ENCODE measurements around the gene CDAN1. TPM values are rescaled to one million over a fixed set of nuclear protein-coding genes. Genes with fewer than 3 reads are reported as not detected.

CDAN1 gene
- total RNA-seq, 1 experiment from 2014 or later = 16.4 TPM

DNA sequence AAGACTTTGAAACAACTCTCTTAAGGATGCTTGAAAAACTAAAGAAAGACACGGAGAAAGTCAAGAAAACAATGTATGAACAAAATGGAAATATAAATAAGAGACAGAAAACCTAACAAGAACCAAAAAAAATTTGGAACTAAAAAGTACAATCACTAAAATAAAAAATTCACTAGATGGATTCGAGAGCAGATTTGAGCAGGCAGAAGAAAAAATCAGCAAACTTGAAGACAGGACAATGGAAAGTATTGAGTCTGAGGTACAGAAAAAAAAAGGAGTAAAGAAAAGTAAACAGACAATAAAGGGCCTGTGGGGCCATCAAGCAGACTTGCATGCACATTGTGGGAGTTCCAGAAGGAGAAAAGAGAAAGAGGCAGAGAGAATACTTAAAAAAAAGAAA lies 13.4 kb upstream of the CDAN1 start:
- Mint-ChIP-seq H3K27ac (no peak overlapping the region), H3K4me1 (peaks cover 4% of the 10 kb centered on the region; the same call in 1 of the 2 replicates), H3K27me3 (ENCODE audit: low read depth) (no peaks in the 10 kb centered on the region), H3K9me3 (no peaks in the 10 kb centered on the region), H3K4me3 (no peak overlapping the region), H3K36me3 (peaks cover 11% of the 10 kb centered on the region)
- POLR2A ChIA-PET = no interaction called here
- ATAC-seq (no peak), DNase-seq (ENCODE audit: low spot score) (no peak)
- TF ChIP-seq, protein P1, sequence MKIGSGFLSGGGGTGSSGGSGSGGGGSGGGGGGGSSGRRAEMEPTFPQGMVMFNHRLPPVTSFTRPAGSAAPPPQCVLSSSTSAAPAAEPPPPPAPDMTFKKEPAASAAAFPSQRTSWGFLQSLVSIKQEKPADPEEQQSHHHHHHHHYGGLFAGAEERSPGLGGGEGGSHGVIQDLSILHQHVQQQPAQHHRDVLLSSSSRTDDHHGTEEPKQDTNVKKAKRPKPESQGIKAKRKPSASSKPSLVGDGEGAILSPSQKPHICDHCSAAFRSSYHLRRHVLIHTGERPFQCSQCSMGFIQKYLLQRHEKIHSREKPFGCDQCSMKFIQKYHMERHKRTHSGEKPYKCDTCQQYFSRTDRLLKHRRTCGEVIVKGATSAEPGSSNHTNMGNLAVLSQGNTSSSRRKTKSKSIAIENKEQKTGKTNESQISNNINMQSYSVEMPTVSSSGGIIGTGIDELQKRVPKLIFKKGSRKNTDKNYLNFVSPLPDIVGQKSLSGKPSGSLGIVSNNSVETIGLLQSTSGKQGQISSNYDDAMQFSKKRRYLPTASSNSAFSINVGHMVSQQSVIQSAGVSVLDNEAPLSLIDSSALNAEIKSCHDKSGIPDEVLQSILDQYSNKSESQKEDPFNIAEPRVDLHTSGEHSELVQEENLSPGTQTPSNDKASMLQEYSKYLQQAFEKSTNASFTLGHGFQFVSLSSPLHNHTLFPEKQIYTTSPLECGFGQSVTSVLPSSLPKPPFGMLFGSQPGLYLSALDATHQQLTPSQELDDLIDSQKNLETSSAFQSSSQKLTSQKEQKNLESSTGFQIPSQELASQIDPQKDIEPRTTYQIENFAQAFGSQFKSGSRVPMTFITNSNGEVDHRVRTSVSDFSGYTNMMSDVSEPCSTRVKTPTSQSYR (CRISPR knock-in tag; IDR thresholded peaks at IDR 0.05) = no peak
- no peak for TF ChIP-seq TCF7 (CRISPR knock-in tag; IDR thresholded peaks at IDR 0.05; ENCODE audit: low read depth)
- CTCF ChIA-PET = interaction anchor here (1.0 kb wide), 1 partner anchor 51 kb away, joined by 3 read pairs; no protein-coding TSS in a partner anchor

DNA sequence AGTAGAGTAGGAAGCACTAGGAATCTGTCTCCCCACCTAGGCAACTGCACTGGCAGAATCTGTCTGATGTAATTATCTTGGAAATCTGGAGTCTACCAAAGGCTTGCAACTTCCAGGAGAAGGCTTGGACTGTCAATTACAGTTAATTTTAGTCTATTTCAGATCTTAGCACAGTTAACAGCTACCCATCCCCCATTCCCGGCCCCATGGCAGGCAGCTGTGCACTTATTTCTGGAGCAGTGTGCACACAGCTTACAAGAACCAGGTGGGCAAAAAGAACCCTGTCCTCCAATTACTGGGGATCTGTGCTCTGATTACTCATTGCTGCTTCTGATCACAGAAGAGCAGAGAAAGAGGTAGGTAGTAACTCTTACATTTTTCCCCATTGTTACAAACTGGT lies 12.3 kb upstream of the CDAN1 start:
- ChIA-PET CTCF (no interaction called here), POLR2A (no interaction called here)
- Mint-ChIP-seq H3K4me1 (peaks cover 4% of the 10 kb centered on the region; the same call in 1 of the 2 replicates), H3K27me3 (ENCODE audit: low read depth) (no peaks in the 10 kb centered on the region), H3K27ac (no peak overlapping the region), H3K9me3 (no peaks in the 10 kb centered on the region), H3K36me3 (peaks cover 12% of the 10 kb centered on the region), H3K4me3 (no peak overlapping the region)
- ATAC-seq = no peak
- DNase-seq (ENCODE audit: low spot score) = no peak
- TF ChIP-seq, protein P2, sequence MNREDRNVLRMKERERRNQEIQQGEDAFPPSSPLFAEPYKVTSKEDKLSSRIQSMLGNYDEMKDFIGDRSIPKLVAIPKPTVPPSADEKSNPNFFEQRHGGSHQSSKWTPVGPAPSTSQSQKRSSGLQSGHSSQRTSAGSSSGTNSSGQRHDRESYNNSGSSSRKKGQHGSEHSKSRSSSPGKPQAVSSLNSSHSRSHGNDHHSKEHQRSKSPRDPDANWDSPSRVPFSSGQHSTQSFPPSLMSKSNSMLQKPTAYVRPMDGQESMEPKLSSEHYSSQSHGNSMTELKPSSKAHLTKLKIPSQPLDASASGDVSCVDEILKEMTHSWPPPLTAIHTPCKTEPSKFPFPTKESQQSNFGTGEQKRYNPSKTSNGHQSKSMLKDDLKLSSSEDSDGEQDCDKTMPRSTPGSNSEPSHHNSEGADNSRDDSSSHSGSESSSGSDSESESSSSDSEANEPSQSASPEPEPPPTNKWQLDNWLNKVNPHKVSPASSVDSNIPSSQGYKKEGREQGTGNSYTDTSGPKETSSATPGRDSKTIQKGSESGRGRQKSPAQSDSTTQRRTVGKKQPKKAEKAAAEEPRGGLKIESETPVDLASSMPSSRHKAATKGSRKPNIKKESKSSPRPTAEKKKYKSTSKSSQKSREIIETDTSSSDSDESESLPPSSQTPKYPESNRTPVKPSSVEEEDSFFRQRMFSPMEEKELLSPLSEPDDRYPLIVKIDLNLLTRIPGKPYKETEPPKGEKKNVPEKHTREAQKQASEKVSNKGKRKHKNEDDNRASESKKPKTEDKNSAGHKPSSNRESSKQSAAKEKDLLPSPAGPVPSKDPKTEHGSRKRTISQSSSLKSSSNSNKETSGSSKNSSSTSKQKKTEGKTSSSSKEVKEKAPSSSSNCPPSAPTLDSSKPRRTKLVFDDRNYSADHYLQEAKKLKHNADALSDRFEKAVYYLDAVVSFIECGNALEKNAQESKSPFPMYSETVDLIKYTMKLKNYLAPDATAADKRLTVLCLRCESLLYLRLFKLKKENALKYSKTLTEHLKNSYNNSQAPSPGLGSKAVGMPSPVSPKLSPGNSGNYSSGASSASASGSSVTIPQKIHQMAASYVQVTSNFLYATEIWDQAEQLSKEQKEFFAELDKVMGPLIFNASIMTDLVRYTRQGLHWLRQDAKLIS (CRISPR knock-in tag; IDR thresholded peaks at IDR 0.05; ENCODE audit: borderline replicate concordance) = no peak
- TF ChIP-seq NFYB (CRISPR knock-in tag; conservative IDR thresholded peaks at IDR 0.05; ENCODE audit: low read depth) (no peak), IRF2 (CRISPR knock-in tag; IDR thresholded peaks at IDR 0.05; ENCODE audit: borderline replicate concordance, low read depth) (no peak), FOXK1 (CRISPR knock-in tag; IDR thresholded peaks at IDR 0.05) (no peak), ZNF138 (CRISPR knock-in tag; conservative IDR thresholded peaks at IDR 0.05) (no peak), CREB1 (CRISPR knock-in tag; IDR thresholded peaks at IDR 0.05) (no peak)
- TF ChIP-seq, protein P3, sequence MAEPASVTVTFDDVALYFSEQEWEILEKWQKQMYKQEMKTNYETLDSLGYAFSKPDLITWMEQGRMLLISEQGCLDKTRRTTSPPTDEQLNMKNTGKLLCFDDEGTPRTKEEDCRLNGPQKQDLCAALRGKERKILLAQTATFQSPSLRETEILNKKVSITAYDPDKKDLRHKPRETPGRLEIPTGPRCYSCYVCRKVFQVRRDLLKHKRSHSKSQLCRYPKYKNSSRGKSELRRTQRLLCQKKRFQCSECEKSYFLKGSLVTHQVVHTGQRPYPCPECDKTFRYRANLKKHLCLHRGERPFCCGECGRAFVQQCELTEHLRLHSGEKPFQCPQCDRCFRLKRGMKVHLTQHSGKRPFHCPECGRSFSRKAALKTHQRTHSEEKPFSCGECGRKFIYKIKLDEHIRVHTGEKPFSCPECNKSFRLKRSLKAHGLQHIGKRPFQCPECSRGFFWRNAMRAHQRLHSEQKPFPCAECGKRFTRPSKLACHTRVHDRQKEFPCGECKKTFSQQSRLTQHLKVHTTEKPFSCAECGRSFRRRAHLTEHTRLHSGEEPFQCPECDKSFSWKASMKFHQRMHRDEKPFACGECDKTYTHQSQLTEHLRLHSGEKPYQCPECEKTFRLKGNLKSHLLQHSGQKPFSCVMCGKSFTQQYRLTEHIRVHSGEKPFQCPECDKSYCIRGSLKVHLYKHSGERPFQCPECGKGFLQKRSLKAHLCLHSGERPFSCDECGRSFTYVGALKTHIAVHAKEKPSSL (CRISPR knock-in tag; conservative IDR thresholded peaks at IDR 0.05) = no peak
- TF ChIP-seq, protein P4, sequence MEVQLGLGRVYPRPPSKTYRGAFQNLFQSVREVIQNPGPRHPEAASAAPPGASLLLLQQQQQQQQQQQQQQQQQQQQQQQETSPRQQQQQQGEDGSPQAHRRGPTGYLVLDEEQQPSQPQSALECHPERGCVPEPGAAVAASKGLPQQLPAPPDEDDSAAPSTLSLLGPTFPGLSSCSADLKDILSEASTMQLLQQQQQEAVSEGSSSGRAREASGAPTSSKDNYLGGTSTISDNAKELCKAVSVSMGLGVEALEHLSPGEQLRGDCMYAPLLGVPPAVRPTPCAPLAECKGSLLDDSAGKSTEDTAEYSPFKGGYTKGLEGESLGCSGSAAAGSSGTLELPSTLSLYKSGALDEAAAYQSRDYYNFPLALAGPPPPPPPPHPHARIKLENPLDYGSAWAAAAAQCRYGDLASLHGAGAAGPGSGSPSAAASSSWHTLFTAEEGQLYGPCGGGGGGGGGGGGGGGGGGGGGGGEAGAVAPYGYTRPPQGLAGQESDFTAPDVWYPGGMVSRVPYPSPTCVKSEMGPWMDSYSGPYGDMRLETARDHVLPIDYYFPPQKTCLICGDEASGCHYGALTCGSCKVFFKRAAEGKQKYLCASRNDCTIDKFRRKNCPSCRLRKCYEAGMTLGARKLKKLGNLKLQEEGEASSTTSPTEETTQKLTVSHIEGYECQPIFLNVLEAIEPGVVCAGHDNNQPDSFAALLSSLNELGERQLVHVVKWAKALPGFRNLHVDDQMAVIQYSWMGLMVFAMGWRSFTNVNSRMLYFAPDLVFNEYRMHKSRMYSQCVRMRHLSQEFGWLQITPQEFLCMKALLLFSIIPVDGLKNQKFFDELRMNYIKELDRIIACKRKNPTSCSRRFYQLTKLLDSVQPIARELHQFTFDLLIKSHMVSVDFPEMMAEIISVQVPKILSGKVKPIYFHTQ (CRISPR knock-in tag; IDR thresholded peaks at IDR 0.05) = no peak
- TF ChIP-seq, protein P5, sequence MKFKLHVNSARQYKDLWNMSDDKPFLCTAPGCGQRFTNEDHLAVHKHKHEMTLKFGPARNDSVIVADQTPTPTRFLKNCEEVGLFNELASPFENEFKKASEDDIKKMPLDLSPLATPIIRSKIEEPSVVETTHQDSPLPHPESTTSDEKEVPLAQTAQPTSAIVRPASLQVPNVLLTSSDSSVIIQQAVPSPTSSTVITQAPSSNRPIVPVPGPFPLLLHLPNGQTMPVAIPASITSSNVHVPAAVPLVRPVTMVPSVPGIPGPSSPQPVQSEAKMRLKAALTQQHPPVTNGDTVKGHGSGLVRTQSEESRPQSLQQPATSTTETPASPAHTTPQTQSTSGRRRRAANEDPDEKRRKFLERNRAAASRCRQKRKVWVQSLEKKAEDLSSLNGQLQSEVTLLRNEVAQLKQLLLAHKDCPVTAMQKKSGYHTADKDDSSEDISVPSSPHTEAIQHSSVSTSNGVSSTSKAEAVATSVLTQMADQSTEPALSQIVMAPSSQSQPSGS (CRISPR knock-in tag; IDR thresholded peaks at IDR 0.05; ENCODE audit: borderline replicate concordance, low read depth) = no peak
- TF ChIP-seq, protein P6, sequence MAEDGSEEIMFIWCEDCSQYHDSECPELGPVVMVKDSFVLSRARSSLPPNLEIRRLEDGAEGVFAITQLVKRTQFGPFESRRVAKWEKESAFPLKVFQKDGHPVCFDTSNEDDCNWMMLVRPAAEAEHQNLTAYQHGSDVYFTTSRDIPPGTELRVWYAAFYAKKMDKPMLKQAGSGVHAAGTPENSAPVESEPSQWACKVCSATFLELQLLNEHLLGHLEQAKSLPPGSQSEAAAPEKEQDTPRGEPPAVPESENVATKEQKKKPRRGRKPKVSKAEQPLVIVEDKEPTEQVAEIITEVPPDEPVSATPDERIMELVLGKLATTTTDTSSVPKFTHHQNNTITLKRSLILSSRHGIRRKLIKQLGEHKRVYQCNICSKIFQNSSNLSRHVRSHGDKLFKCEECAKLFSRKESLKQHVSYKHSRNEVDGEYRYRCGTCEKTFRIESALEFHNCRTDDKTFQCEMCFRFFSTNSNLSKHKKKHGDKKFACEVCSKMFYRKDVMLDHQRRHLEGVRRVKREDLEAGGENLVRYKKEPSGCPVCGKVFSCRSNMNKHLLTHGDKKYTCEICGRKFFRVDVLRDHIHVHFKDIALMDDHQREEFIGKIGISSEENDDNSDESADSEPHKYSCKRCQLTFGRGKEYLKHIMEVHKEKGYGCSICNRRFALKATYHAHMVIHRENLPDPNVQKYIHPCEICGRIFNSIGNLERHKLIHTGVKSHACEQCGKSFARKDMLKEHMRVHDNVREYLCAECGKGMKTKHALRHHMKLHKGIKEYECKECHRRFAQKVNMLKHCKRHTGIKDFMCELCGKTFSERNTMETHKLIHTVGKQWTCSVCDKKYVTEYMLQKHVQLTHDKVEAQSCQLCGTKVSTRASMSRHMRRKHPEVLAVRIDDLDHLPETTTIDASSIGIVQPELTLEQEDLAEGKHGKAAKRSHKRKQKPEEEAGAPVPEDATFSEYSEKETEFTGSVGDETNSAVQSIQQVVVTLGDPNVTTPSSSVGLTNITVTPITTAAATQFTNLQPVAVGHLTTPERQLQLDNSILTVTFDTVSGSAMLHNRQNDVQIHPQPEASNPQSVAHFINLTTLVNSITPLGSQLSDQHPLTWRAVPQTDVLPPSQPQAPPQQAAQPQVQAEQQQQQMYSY (CRISPR knock-in tag; IDR thresholded peaks at IDR 0.05) = no peak
- TF ChIP-seq, protein P7, sequence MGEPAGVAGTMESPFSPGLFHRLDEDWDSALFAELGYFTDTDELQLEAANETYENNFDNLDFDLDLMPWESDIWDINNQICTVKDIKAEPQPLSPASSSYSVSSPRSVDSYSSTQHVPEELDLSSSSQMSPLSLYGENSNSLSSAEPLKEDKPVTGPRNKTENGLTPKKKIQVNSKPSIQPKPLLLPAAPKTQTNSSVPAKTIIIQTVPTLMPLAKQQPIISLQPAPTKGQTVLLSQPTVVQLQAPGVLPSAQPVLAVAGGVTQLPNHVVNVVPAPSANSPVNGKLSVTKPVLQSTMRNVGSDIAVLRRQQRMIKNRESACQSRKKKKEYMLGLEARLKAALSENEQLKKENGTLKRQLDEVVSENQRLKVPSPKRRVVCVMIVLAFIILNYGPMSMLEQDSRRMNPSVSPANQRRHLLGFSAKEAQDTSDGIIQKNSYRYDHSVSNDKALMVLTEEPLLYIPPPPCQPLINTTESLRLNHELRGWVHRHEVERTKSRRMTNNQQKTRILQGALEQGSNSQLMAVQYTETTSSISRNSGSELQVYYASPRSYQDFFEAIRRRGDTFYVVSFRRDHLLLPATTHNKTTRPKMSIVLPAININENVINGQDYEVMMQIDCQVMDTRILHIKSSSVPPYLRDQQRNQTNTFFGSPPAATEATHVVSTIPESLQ (CRISPR knock-in tag; IDR thresholded peaks at IDR 0.05) = no peak
